OCI-LY1 (cell line): ENCODE data around the gene ARMC3.

Source experiments
- EZH2 ChIP-seq: fragments of 200-600 bp; sonication (generic), shearing (Covaris generic); IDR thresholded peaks from 2 replicates; pipeline ENCODE4 v1.8.0; 2017; ENCODE audit warnings: borderline replicate concordance, mixed run types, mild to moderate bottlenecking, antibody characterized with exemption, low read length, moderate library complexity, mixed read lengths
- TF ChIP-seq, protein P1 (sequence below): fragments of 200-600 bp; sonication (generic), shearing (Covaris generic); IDR thresholded peaks from 2 replicates; pipeline ENCODE4 v1.5.1; 2017; ENCODE audit warnings: mild to moderate bottlenecking, antibody characterized with exemption, low read length, moderate library complexity, mixed read lengths

GRCh38 chr10:23073527-23073926 is 145.7 kb downstream of the ARMC3 start:
- TF ChIP-seq, protein P1, sequence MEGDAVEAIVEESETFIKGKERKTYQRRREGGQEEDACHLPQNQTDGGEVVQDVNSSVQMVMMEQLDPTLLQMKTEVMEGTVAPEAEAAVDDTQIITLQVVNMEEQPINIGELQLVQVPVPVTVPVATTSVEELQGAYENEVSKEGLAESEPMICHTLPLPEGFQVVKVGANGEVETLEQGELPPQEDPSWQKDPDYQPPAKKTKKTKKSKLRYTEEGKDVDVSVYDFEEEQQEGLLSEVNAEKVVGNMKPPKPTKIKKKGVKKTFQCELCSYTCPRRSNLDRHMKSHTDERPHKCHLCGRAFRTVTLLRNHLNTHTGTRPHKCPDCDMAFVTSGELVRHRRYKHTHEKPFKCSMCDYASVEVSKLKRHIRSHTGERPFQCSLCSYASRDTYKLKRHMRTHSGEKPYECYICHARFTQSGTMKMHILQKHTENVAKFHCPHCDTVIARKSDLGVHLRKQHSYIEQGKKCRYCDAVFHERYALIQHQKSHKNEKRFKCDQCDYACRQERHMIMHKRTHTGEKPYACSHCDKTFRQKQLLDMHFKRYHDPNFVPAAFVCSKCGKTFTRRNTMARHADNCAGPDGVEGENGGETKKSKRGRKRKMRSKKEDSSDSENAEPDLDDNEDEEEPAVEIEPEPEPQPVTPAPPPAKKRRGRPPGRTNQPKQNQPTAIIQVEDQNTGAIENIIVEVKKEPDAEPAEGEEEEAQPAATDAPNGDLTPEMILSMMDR, result no peak
- TF ChIP-seq EZH2, result no peak
